Vagina (tissue), 2 donors: Measurements from ENCODE around the gene CBFA2T3.

Experiments
- CTCF ChIP-seq, 3 experiments: fragments of 450-650 bp in 2 of 3; fragments of 200-600 bp in 1 of 3; sonication (generic) in 1 of 3; IDR thresholded peaks; one replicate each; pipeline ENCODE4 v1.5.1; 2017 to 2019; ENCODE audit warnings: antibody characterized with exemption in 3 of 3, mild to moderate bottlenecking in 2 of 3, moderate library complexity in 2 of 3
- POLR2A ChIP-seq, 2 donors: fragments of 450-650 bp; IDR thresholded peaks; one replicate each; pipeline ENCODE4 v1.6.1; 2017; ENCODE audit warnings: antibody characterized with exemption in 2 of 2, mild to moderate bottlenecking in 2 of 2, moderate library complexity in 2 of 2
- POLR2AphosphoS5 ChIP-seq, 2 donors: sonication (generic); formaldehyde crosslinking; IDR thresholded peaks; one replicate each; pipeline ENCODE4 v1.9.0; 2017; ENCODE audit warnings: antibody characterized with exemption in 2 of 2, mild to moderate bottlenecking in 2 of 2, low read depth in 1 of 2; ENCODE audit not compliant: insufficient read depth in 1 of 2

DNA sequence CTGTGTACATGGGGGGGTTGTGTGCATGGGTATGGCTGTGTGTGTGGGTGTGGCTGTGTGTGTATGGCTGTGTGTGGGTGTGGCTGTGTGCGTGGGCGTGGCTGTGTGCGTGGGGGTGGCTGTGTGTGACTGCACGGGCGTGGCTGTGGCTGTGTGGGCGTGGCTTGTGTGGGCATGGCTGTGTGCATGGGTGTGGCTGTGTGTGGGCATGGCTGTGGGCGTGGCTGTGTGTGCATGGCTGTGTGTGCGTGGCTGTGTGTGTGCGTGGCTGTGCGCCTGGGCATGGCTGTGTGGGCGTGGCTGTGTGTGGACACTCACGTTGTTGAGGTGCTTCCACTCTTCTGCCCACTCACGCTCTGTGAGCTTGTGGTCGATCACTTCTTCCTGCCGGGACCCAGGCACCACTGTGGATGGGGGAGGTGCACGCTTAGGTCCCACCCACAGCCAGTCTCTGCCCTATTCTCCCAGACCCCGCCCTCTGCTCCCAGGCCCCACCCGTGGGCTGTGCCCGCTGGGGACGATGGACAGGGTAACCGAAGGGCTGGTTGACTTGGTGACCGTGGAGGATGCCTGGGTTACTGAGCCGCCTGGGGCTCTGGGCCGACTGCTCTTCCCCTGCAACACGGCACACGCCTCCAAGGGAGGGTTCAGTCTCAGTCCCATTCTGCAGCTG lies 94.5 kb downstream of the CBFA2T3 start:
- TF ChIP-seq CTCF (IDR thresholded peaks at IDR 0.05) (no peak), POLR2AphosphoS5 (IDR thresholded peaks at IDR 0.05; ENCODE audit: insufficient read depth in 1 of 2, low read depth in 1 of 2) (no peak), POLR2A (IDR thresholded peaks at IDR 0.05) (no peak)
